ENCODE data around the gene CTU2.

DNA sequence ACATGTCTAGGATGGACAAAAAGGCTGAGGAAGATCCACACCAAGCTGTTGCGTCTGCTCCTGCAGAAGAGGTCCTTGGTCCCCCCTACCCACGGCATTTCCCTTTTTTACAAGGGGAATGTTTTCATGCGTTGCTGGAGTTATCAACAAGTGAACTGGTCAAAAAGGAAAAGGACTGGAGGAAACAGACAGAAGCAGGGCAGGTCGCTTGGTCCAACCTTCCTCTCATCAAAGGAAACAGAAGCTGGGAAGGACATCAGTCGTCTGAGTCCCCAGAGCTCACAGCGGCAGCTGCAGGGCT is 52.6 kb downstream of the CTU2 start:
- TF ChIP-seq, protein P1, sequence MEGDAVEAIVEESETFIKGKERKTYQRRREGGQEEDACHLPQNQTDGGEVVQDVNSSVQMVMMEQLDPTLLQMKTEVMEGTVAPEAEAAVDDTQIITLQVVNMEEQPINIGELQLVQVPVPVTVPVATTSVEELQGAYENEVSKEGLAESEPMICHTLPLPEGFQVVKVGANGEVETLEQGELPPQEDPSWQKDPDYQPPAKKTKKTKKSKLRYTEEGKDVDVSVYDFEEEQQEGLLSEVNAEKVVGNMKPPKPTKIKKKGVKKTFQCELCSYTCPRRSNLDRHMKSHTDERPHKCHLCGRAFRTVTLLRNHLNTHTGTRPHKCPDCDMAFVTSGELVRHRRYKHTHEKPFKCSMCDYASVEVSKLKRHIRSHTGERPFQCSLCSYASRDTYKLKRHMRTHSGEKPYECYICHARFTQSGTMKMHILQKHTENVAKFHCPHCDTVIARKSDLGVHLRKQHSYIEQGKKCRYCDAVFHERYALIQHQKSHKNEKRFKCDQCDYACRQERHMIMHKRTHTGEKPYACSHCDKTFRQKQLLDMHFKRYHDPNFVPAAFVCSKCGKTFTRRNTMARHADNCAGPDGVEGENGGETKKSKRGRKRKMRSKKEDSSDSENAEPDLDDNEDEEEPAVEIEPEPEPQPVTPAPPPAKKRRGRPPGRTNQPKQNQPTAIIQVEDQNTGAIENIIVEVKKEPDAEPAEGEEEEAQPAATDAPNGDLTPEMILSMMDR (IDR thresholded peaks at IDR 0.05; ENCODE audit: insufficient read depth, low read depth, low read length), result no peak
- no peak for TF ChIP-seq EZH2 (IDR thresholded peaks at IDR 0.05; ENCODE audit: insufficient read depth, low read length)

Data from astrocyte (in vitro differentiated cells and primary cell).